ENCODE results near the gene ROR1.

ROR1 gene

DNA sequence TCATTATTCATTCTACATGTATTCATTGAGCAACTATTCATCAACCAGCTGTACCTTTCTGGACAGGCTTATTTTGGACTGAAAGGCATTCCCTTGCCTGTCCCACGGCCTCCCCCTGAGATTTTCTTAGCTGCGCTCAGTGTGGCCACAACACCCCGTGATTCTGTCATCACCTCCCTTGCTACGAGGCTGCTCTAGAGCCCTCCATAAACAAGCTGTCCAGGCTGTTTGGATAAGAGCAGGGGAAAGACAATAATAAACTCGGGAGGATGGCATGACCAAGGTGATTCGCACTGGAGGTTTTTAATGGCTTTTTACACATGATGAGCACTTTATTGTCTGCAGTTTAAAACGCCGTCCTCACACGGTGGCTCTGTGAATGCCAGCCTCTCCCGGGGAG is 139.7 kb downstream of the ROR1 start:
- no peak for DNase-seq (ENCODE audit: low read depth)

DNA sequence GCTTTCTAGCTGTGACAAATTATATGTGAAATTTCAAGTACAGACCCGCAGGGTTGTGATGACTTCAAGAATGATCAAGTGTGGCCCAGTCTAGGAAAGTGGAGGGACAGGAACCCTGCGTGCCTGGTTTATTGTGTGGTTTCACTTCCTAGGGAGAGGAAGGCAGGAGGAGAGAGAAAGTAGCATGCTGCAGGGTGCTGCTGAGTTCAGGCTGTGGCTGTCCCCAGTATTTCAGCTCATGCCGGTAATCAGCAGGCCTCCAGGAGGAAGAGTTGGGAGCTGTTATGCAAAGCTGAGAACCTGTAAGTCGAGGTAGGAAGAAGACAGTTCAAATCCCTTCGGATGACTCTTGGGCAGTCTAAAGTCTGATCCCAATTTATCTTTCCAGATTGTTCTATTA is 140.4 kb downstream of the ROR1 start:
- DNase-seq (ENCODE audit: low read depth), result no peak

DNA sequence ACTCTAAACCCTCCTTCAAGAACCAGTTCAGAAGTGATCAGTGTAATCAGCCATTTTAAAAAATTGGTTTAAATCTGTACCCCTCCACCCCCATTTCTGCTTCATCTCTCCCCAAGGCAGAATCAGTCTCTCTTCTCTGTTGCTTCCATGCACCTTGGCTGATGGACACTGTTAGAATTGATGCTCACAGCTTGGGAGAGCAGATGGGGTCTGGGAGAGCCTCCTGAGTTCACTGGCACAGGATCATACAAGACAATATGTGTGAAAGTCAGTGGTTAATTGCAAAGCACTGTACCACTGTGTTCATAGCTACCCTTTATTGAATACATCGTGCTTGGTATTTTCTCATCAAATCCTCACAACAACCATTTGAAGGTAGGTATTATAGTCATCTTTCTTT is 140.9 kb downstream of the ROR1 start:
- DNase-seq (ENCODE audit: low read depth), result no peak

DNA sequence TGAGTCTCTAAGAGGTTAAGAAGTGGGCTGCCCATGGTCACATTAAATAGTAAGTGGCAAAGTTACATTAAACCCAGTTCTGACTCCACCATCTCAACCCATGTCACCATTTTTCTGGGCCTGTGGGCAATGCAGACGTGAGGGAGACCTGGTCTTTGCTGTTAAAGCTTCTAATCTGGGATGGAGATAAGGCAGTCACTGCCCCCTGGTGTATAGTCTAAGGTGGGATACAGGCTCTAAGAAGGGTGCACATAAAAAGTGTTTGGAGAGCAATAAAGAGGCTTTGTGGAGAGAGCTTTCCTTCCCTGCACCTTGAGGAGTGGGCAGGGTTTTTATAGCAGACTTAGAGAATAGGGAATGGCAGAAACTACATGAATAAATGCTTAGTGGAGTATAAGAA is 141.3 kb downstream of the ROR1 start:
- no peak for DNase-seq (ENCODE audit: low read depth)

DNA sequence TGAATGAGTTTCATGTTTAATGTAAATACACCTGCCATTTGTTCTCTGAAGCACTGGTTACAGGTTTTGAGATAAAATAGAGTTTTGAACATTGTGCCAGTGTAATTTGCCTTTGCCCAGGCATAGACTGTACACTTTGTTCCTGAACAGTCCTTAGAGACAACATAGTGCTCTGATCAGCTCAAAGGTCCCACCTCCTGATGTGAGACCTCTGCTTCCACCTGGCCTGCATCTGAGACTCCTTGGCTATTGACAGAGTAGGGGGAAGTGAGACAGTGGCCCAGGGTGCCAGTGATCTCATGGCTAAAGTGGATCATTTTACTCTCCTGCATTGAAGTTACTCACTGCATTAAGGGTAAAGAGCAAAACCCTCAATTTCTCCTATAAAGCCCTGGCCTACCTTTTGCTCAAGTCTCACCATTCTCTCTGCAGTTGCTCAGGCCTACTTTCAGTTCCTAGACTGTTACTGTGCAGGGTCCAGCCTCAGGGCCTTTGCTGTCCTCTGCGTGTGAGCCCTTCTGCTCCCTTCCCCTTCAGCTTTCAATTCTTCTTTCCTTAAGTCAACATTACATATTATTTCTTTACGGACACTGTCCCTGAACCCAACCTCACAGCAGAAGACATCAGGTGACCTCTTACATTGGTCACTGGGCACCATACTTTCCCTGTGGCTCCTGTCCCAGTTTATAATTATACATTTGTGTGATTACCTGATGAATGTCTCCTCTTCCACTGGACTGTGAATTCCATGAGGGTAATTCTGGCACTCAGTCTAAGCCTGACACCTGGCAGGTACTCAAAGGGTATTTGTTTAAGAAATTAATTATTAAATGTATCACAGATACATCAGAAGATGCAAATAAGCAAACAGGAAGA is 142.9 kb downstream of the ROR1 start:
- DNase-seq (ENCODE audit: low read depth), result no peak

DNA sequence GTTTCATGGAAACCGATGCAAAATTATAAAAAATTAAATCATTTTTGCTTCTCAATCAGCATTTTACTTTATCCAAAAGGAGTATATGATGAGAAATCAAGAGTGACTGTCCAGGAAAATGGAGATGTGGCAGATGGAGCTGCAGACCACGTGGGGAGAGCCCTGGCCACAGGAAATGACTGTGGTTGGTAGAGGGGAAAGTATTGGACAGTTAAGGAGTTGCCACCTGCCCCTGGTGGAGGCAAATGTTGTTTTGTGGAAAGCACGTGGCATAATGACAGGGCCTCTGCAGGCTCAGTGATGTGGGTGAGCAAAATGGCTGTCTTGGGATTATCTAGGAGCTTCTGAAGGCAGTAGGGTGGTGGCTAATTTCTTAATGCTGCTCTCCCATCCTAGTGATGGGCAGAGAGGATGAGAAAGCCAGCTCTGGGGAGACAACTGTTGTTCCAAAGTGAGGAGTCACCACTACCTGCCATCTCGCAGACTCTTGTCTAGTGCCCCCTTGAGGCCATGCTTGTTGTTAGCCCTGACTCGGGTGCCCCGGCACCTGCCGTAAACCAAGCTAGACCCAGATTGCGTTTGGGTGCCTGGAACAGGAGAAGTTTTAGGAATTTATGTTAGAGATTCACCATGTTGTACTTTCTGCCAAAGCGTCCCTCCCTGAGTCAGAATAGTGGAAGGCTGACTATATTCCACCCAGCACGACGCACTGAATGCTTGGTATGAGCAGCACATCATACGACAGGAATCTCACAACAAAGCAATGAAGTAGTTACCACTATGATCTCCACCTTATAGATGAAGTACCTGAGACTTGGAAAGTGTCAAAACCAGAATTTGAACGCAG is 144.0 kb downstream of the ROR1 start:
- no peak for DNase-seq (ENCODE audit: low read depth)

DNA sequence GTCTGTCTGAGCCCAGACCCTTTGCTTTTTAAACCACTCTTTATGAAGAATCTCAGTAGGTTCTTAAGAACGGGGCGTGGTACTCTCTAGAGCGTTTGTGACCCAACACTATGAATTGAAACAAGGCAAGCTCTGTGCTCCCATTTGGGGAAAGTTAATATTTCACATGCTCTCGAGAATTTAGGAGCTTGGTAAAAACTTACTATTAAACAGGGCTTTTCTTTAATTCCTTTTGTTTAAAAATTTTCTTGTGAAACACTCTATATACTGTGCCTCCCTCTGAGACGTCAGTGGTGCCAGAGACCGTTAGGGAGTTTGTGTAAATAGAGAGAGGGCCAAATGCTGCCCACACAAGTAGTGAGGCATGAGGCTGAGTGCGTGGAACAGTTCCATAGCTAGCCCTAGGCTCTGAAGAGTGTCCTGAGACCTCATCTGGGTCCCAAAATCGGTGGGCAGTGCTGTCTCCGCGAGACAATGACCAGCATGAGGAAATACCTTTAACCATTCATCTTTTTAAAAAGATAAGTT is 144.7 kb downstream of the ROR1 start:
- no peak for DNase-seq (ENCODE audit: low read depth)

DNA sequence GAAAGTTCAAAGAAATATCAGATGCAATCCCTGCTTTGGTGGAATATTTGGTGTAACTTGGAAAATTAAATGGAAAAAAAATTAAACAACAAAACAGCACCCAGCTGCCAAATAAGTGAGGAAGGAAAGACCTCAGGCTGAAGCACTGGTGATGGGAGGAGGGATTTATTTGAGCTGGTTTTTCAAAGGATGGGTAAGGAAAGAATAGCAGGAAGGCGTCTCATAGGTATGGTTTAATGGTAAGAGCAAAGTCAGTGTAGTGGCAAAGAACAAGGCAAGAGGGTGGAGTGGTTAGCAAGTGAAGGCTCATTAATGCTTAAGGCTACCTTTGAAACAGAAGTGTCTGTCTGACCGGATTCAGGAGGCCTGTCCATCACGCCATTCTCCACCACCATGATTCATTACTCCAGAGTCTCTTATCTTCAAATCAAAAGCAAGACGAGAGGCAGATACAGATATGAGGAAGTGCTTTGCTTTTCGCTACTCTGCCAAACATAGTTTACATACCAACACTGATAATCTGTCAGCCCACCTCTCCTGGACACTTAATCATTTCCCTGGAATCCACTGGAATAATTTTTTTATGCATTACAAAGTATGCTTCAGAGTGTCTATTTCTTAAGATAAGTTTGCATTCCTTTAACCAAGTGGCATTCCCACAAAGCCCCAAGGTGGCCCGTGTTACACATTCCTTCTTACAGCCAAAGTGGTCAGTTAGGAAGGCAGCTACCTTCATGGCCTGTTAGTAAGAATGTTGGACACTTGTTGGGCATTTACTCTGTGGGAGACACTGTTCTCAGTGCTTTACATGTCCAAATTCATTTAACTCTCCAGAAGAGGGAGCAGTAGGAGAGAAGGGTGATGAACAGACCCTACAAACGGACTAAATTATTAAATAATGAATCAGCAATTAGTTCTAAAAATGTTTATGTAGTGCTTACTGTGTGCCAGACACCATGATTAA is 146.6 kb downstream of the ROR1 start:
- no peak for DNase-seq (ENCODE audit: low read depth)

DNA sequence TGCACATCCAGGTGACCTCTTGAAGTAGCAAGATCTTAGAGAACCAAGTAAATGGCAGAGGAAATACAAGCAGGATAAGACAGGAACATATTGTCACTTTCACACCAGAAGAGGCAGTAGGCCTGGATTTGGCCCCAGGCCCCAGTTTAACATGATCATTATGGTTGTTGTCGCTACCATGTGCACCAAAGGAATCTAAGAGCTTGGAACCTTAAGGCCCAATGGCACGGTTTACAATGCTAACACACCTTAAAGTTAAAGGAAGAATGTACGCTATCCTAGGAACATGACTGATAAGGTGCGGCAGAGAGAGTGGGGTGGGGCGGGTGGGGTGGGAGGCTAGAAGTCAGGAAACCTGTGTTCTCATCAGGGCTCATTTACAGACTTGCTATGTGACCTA is 147.5 kb downstream of the ROR1 start:
- DNase-seq (ENCODE audit: low read depth), result no peak

DNA sequence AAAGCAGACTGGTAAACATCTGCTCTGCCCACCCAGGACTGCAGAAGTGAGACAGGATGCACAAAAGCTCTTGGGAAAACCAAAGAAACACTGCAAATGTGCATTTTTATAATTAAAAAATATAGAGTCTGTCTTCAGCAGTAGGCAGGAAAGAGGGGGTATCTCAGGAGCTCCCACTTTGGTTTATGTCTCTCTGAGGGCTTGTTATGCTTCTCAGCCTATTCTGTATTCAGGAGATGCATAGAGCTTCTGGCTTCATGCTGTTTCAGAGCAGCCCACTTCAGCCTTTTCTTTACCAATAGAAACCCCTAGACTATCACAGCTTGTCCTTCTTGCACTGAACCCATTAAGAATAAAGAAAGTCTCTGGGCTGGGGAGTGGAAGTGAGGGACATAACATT is 148.0 kb downstream of the ROR1 start:
- no peak for DNase-seq (ENCODE audit: low read depth)

DNA sequence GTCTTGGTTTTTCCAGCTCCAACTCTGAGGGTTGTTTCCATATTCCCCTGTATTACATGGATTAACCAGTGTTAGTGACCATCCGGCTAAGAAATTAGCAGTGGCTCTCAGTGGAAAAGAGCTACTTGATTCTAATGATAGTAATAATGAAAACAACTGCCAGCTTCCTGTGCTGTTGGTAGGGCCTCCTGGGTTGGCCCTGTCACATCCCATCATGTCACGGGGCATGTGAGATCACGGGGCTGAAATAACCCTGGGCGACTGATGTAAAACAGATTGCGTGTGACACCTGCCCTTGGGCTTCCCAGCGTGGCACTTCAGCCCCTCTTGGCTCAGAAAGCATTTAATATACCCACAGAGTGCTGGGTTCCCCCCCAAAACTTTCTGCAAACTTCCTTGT is 149.0 kb downstream of the ROR1 start:
- no peak for DNase-seq (ENCODE audit: low read depth)

DNA sequence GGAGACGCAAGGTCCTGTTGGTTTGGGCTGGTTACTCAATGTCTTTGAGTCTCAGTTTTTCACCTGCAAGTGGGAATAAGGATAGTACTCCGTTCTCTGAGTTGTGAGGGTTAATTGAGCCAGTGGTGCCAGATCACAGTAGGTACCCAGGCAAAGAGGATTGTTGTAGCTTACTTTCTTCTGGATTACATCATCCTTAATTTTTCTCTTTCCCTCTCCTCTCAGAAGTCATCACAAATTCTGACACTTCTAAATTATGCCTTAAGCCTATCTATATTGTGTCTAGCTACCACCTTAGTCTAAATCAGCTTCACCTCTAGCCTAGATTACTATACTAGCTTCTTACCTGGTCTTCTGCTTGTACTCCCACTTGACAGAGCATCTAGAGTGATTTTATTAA is 149.5 kb downstream of the ROR1 start:
- no peak for DNase-seq (ENCODE audit: low read depth)

DNA sequence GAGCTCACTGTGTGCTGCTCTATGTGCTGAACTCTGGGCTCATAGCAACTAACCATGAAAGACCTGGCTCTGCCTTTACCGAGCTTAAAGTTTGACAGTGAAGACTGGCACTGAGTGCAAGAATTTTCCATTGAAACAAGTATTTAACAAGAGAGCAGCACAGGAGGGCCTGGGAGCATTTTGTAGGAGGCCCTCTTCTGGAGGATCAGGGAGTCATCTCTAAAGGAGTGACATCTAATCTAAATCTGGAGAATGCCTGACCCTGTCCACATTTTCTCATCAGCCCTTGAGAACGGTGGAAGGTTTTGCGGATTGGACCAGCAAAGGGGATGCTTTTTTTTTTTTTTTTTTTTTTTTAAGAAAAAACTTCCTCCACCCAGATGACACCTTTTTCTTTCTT is 150.8 kb downstream of the ROR1 start:
- DNase-seq (ENCODE audit: low read depth), result no peak

DNA sequence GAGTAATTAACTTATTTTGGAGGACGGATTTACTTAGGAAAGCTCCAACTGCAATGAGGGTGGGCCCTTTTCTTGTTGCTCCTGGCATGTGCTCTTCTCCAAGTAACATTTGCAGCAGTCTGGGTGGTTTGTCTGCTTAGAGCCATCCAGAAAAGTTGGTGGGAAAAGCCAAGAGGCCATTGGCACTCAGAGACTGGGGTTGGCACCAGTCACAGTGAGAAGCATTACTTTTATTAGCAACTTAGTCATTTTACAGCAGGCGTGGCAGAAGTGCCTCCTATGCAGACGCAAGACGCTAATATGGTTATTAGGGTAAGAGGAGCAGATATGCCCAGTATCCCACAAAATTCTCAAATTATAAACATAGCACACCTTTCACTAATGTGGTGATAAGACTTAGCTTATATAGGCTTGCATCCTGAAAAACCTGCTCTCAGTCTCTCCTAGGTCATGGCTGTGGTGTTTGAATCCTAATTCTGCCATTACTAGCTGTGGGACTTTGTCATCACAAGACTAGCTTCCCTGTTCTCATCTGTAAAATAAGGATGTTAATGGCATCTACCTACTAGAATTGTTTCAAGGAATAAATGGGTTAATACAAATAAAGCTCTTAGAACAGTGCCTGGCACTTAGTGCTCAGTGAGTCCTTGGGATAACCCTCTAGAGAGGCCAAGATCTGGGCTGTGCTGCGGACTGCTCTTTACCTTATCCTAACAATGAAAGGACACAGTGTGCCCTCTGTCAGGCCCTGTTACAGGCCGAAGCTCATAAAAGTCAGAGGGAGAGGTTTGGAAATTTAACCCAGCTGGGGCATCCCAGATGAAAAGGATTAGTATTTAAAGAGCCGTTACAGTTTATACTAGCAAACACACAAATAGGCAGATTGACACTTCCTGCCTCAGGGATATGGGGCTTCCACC is 154.6 kb downstream of the ROR1 start:
- DNase-seq (ENCODE audit: low read depth), result no peak

DNA sequence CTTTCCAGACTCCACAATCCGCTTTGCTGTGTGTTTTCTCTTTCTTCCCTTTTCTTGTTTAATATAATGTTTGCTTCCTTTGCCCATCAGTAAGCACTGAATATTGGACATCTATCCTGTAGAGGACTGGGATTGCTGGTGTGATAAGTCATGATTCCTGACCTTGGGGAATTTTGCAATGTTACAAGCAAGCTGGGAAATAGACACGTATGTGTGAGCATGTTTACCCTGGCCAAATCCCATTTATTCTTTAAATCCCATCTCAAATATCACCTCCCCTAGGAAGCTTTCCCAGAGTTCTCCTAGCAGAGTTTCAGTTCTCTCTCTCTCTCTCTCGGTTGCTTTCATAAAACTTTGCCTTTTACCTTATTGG is 155.3 kb downstream of the ROR1 start:
- DNase-seq (ENCODE audit: low read depth), result no peak

DNA sequence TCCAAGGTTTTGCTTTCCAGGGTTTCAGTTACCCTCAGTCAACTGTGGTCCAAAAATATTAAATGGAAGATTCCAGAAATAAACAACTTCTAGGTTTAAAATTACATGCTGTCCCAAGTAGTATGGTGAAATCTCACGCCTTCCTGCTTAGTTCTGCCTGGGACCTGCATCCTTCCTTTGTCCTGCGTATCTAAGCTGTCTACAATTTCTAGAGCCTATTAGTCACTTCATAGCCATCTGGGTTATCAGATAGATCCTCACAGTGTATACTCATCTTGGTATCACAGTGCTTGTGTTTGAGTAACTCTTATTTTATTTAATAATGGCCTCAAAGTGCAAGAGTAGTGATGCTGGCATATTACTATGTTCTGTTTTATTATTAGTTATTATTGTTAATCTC is 157.7 kb downstream of the ROR1 start:
- no peak for DNase-seq (ENCODE audit: low read depth)

DNA sequence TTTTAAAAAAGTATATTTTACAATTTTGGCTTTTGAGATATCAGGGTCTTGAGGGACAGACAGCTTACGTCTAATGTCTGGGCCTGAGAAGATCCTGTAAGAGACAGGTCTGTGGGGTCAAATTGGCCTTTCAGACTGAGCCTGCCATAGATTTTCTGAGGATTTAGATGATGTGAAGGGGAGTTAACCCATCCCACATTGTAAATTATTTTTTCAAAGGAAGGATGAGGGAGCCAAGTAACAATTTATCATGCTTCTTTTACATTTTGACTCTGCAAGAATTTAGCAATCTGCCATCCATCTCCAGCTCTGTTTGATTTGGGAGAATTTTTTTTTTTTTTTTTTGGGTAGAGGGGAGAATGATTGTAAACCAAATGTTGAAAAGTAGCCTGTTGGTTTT is 160.9 kb downstream of the ROR1 start:
- DNase-seq (ENCODE audit: low read depth), result no peak

DNA sequence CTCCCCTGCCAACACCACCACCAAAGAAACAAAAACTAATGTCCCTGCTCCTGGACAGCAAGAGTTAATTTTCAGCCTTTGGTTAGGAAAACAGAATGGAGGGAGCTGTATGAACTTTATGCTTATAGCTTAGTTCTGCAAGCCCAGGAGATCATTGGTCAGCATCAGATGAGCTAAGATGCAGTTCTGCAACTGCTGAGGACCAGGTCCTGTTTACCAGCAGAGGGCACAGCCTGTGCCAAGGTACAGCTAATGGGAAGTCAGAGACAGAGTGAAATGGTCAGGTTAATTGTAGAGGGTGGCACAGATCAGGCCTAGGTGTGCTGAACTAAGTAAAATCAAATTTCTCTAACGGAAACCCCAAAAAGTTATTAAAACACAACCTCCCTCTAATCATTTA is 161.3 kb downstream of the ROR1 start:
- DNase-seq (ENCODE audit: low read depth), result no peak

DNA sequence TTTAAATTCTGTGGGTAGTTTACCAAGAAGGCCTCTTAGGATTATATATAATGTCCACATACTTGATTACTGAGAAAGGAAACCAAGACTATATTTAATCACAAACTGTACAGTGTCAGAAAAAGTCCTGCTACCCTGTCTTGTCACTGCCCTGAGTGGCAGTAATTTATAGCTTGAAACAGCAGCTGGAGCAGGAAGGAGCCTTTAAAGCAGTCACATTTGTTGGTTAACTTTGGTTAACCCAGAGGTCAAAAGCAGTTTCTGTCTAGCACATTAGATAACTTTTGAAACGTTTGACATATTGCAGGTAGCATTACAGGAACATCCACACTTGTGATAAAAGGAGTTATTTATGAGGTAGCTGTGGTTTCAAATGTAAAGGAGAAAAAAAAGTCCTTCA is 161.7 kb downstream of the ROR1 start:
- no peak for DNase-seq (ENCODE audit: low read depth)

DNA sequence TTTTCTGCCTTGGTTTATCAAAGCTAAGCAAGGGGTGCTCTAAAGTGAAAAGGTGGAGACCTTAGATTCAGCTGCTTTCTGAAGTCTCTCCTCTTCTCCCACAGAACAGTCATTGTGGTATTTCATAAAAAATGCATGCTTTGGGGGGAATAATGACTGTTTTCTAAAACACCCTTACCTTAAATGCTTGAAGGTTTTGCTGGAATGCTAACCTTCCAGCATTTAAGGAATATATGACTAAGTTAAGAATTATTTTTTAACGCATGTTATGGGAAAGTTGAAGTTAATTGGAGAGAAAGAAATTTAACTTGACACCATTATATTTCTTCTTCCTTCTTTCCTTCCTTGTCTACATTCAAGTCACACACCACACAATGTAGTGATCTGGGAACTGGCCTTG is 162.5 kb downstream of the ROR1 start:
- DNase-seq (ENCODE audit: low read depth), result no peak

DNA sequence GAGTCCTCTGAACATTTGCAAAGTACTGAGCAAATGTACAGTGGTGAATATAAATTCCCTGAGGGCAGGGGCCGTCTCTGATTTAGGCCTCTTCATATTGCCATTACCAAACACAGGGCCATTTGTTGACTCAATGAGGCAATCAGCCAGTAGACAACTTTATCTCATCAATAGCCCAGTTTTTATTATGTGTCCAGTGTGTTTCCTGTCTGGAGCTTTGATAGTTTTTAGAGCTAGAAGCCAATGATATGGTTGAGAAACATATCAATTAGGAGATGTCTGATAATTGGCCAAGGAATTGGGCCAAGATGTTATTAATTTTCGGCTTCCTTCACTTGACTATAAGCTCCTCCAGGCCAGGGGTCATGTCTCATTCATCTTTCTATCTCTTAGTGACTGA is 163.0 kb downstream of the ROR1 start:
- DNase-seq (ENCODE audit: low read depth), result no peak
